ENCODE results near the gene CIDEC. TPM values are rescaled to one million over a fixed set of nuclear protein-coding genes. Genes with fewer than 3 reads are reported as not detected.

CIDEC gene
- total RNA-seq, 4 donors from 2014 or later: 12.5 to 34.7 (median 26.1) TPM

DNA sequence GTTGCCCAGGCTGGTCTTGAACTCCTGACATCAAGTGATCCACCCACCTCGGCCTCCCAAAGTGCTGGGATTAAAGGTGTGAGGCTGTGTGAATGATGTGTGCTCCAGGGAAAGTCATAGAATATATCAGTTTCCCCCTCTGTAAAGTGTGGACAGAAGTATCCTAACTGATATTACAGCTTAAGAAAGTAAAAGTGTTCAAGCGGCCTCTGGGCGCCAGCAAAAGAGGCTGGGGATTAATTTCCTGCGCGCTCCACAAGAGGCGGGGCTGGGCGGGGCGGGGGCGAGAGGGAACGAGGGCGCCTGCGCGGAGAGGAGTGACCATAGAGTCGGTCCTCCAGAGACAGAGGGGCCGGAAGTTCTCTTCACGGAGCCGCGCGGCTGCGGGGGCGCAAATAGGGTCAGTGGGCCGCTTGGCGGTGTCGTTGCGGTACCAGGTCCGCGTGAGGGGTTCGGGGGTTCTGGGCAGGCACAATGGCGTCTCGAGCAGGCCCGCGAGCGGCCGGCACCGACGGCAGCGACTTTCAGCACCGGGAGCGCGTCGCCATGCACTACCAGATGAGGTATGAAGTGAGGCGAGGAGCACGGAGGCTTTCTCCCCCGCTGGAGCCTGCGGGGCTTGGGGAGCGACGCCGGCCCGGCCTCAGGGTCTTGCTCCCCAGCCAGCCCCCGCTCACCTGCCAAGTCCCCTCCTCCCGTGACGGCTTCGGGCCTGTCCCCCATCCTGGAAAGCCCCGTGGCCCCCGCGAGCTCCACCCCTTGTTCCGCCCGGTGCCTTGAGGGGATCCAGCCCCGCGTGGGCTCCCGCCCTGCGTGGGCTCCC lies 10.4 kb upstream of the CIDEC start, which contains the start of gene JAGN1:
Gene JAGN1, plus strand, starts transcription at position 362 of the 823 bp plus-strand sequence. Its CDS starts 113 bp downstream, at position 475.
- Histone ChIP-seq H3K36me3 (peaks cover 6% of the 10 kb centered on the region), H3K4me1 (peaks cover 35% of the 10 kb centered on the region), H3K27ac (peak within 1 kb of the TSS; percentile 96), H3K4me3 (peak within 1 kb of the TSS; percentile 86), H3K9me3 (no peaks in the 10 kb centered on the region), H3K27me3 (no peaks in the 10 kb centered on the region)
- DNase-seq (ENCODE audit: low spot score in 2 of 2): peak; percentile 94 to 95
- TF ChIP-seq POLR2AphosphoS5 (IDR thresholded peaks at IDR 0.05): peak; percentile 56 to 76 (median 64)
- peak in 1 of 2 donors; percentile 88 for TF ChIP-seq POLR2A (IDR thresholded peaks at IDR 0.05)
- no peak for TF ChIP-seq EP300 (IDR thresholded peaks at IDR 0.05)
- TF ChIP-seq, protein P1, sequence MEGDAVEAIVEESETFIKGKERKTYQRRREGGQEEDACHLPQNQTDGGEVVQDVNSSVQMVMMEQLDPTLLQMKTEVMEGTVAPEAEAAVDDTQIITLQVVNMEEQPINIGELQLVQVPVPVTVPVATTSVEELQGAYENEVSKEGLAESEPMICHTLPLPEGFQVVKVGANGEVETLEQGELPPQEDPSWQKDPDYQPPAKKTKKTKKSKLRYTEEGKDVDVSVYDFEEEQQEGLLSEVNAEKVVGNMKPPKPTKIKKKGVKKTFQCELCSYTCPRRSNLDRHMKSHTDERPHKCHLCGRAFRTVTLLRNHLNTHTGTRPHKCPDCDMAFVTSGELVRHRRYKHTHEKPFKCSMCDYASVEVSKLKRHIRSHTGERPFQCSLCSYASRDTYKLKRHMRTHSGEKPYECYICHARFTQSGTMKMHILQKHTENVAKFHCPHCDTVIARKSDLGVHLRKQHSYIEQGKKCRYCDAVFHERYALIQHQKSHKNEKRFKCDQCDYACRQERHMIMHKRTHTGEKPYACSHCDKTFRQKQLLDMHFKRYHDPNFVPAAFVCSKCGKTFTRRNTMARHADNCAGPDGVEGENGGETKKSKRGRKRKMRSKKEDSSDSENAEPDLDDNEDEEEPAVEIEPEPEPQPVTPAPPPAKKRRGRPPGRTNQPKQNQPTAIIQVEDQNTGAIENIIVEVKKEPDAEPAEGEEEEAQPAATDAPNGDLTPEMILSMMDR (IDR thresholded peaks at IDR 0.05): no peak
- WGBS: 0% methylated on average over 25 of the region's 62 CpGs

GRCh38 chr3:9889405-9889804 lies 9.4 kb upstream of the CIDEC start:
- H3K4me1 ChIP-seq: peaks cover 42% of the 10 kb centered on the region
- TF ChIP-seq, protein P1 (IDR thresholded peaks at IDR 0.05): no peak
- TF ChIP-seq EP300 (IDR thresholded peaks at IDR 0.05): no peak
- H3K27ac ChIP-seq: no peak overlapping the region
- no peaks in the 10 kb centered on the region for H3K9me3 ChIP-seq
- H3K4me3 ChIP-seq: no peak overlapping the region
- no peaks in the 10 kb centered on the region for H3K27me3 ChIP-seq
- H3K36me3 ChIP-seq: peaks cover 6% of the 10 kb centered on the region
- 79% methylated on average over 5 of the region's 5 CpGs for WGBS
- DNase-seq (ENCODE audit: low spot score in 2 of 2): no peak

- H3K27me3 ChIP-seq: no peaks in the 10 kb centered on the region
- no peak overlapping the region for H3K4me3 ChIP-seq
- peaks cover 41% of the 10 kb centered on the region for H3K4me1 ChIP-seq
- TF ChIP-seq POLR2A (IDR thresholded peaks at IDR 0.05) (no peak), POLR2AphosphoS5 (IDR thresholded peaks at IDR 0.05) (no peak), EP300 (IDR thresholded peaks at IDR 0.05) (no peak)
- TF ChIP-seq, protein P1 (IDR thresholded peaks at IDR 0.05): no peak
- 89% methylated on average over 3 of the region's 3 CpGs for WGBS
- no peak overlapping the region for H3K27ac ChIP-seq
- no peak for DNase-seq (ENCODE audit: low spot score in 2 of 2)
- no peaks in the 10 kb centered on the region for H3K9me3 ChIP-seq
- peaks cover 6% of the 10 kb centered on the region for H3K36me3 ChIP-seq
Measured at GRCh38 chr3:9888540-9888939, 8.5 kb upstream of the CIDEC start.

GRCh38 chr3:9887480-9887879 lies 7.4 kb upstream of the CIDEC start:
- TF ChIP-seq, protein P1 (IDR thresholded peaks at IDR 0.05): no peak
- TF ChIP-seq EP300 (IDR thresholded peaks at IDR 0.05) (no peak), POLR2A (IDR thresholded peaks at IDR 0.05) (no peak)
- 90% methylated on average over 5 of the region's 5 CpGs for WGBS
- Histone ChIP-seq H3K4me1 (peaks cover 36% of the 10 kb centered on the region), H3K27ac (no peak overlapping the region), H3K27me3 (no peaks in the 10 kb centered on the region), H3K4me3 (no peak overlapping the region), H3K9me3 (no peaks in the 10 kb centered on the region), H3K36me3 (no peaks in the 10 kb centered on the region)
- no peak for DNase-seq (ENCODE audit: low spot score in 2 of 2)

DNA sequence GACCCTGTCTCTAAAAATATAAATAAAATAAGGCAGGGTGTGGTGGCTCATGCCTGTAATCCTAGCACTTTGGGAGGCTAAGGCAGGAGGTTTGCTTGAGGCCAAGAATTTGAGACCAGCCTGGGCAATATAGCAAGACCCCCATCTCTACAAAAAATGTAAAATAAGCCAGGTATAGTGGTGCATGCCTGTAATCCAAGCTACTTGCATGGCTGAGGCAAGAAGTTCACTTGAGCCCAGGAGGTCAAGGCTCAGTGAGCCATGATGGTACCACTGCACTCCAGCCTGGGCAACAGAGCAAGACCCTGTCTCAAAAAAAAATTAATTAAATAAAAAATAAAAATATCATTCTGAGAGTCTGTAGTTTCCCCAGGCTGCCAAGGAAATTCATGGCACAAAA lies 6.3 kb upstream of the CIDEC start:
- Histone ChIP-seq H3K4me3 (no peak overlapping the region), H3K4me1 (peaks cover 25% of the 10 kb centered on the region), H3K9me3 (no peaks in the 10 kb centered on the region), H3K27ac (no peak overlapping the region), H3K27me3 (no peaks in the 10 kb centered on the region), H3K36me3 (no peaks in the 10 kb centered on the region)
- no peak for TF ChIP-seq POLR2A (IDR thresholded peaks at IDR 0.05)
- no peak for TF ChIP-seq POLR2AphosphoS5 (IDR thresholded peaks at IDR 0.05)
- TF ChIP-seq, protein P1 (IDR thresholded peaks at IDR 0.05): no peak
- no peak for TF ChIP-seq EP300 (IDR thresholded peaks at IDR 0.05)
- DNase-seq (ENCODE audit: low spot score in 2 of 2): no peak
